ENCODE results near the gene ERC1.

- no peak for TF ChIP-seq EZH2 (optimal IDR thresholded peaks at IDR 0.05; ENCODE audit: low read depth, low read length)
- TF ChIP-seq CTCF (IDR thresholded peaks at IDR 0.05; ENCODE audit: low read length) = no peak
- no peak for TF ChIP-seq EZH2phosphoT487 (IDR thresholded peaks at IDR 0.05; ENCODE audit: low read length)
These were observed 452.6 kb downstream of the ERC1 start for GRCh38 chr12:1443421-1444141.

Measured in MM.1S (cell line).